B cell (primary cell): Measurements from ENCODE around the gene MRTFA. TPM values are rescaled to one million over a fixed set of nuclear protein-coding genes. Genes with fewer than 3 reads are reported as not detected.
"Not testable (repeated sequence)": the region's sequence is repeated elsewhere in the genome, so short reads cannot be mapped to it uniquely, and the experiment has no call there.

ENCODE experiments used
- ATAC-seq: fragments of 200-7000 bp; cut with Tn5 transposase; one replicate; pipeline ENCODE4 v1.10.0; 2021; ENCODE audit warnings: low read depth, mild to moderate bottlenecking, moderate number of reproducible peaks, moderate library complexity
- CTCF ChIA-PET: fragments of 350-600 bp; sonication (Branson Sonifier 250); formaldehyde crosslinking; loops from one replicate; lab custom pipeline; 2021; ENCODE audit warnings: antibody characterized with exemption, inconsistent platforms; lab: Charles Lee
- POLR2A ChIA-PET: fragments of 350-600 bp; sonication (Branson Sonifier 250); formaldehyde crosslinking; loops from one replicate; lab custom pipeline; 2021; ENCODE audit warnings: antibody characterized with exemption; lab: Charles Lee
- DNase-seq: peaks from one replicate; pipeline ENCODE4 v3.0.0; 2013
- H2AFZ ChIP-seq: 2 replicates; pipeline ENCODE4 v1.6.1; 2012; ENCODE audit warnings: mild to moderate bottlenecking, low read depth, low read length; ENCODE audit not compliant: insufficient read depth, poor library complexity, severe bottlenecking
- H3K27ac ChIP-seq, 2 donors: 1 replicate in 1 of 2; 2 replicates in 1 of 2; pipeline ENCODE4 v1.5.1; 2012 to 2013; ENCODE audit warnings: low read length in 2 of 2, mild to moderate bottlenecking in 2 of 2, moderate library complexity in 1 of 2
- H3K27me3 ChIP-seq, 4 experiments: fragments of 200-600 bp in 1 of 4; sonication (generic) in 1 of 4; replicated peaks in 1 of 4; 1 replicate in 2 of 4; 2 replicates in 2 of 4; pipeline versions ENCODE4 v1.6.1 to v1.7.0; 2013 to 2016; ENCODE audit warnings: low read length in 3 of 4, mild to moderate bottlenecking in 2 of 4, mixed read lengths in 1 of 4, moderate library complexity in 1 of 4; ENCODE audit not compliant: insufficient read depth in 4 of 4, control insufficient read depth in 3 of 4; ENCODE audit errors: control extremely low read depth in 1 of 4
- H3K36me3 ChIP-seq, 2 experiments: replicated peaks in 1 of 2; 1 replicate in 1 of 2; 2 replicates in 1 of 2; pipeline versions ENCODE4 v1.6.1 to v1.7.1; 2013; ENCODE audit warnings: low read length in 1 of 2; ENCODE audit not compliant: insufficient read depth in 2 of 2, control insufficient read depth in 1 of 2; ENCODE audit errors: control extremely low read depth in 1 of 2, extremely low read depth in 1 of 2
- H3K4me1 ChIP-seq, 2 donors: fragments of 200-600 bp in 1 of 2; sonication (generic) in 1 of 2; 1 replicate in 1 of 2; 2 replicates in 1 of 2; pipeline versions ENCODE4 v1.5.1 to v1.6.1; 2013 to 2017; ENCODE audit warnings: low read length in 2 of 2; ENCODE audit not compliant: control insufficient read depth in 2 of 2, insufficient read depth in 2 of 2
- H3K4me2 ChIP-seq: replicated peaks from 2 replicates; pipeline ENCODE3; 2012; ENCODE audit warnings: mild to moderate bottlenecking, low read depth, low read length; ENCODE audit not compliant: poor library complexity, severe bottlenecking
- H3K4me3 ChIP-seq, 5 experiments: fragments of 200-600 bp in 1 of 5; sonication (generic) in 1 of 5; 1 replicate in 3 of 5; 2 replicates in 2 of 5; pipeline versions ENCODE4 v1.5.1 to v1.7.0; 2011 to 2016; ENCODE audit warnings: low read length in 4 of 5, mild to moderate bottlenecking in 4 of 5, low read depth in 2 of 5, control low read depth in 1 of 5, moderate library complexity in 1 of 5; ENCODE audit not compliant: insufficient read depth in 1 of 5; ENCODE audit errors: control extremely low read depth in 1 of 5, extremely low read depth in 1 of 5
- H3K79me2 ChIP-seq: fragments of 200-600 bp; sonication (generic); one replicate; pipeline ENCODE4 v1.6.0; 2016; ENCODE audit warnings: low read length; ENCODE audit not compliant: control insufficient read depth, insufficient read depth
- H3K9ac ChIP-seq: fragments of 200-600 bp; sonication (generic); 2 replicates; pipeline ENCODE4 v1.6.1; 2017; ENCODE audit warnings: mild to moderate bottlenecking, low read length, moderate library complexity
- H3K9me3 ChIP-seq, 3 donors: one replicate each; pipeline versions ENCODE4 v1.6.1 to v1.7.1; 2013; ENCODE audit warnings: low read length in 2 of 3; ENCODE audit not compliant: control insufficient read depth in 2 of 3, insufficient read depth in 1 of 3; ENCODE audit errors: control extremely low read depth in 1 of 3
- H4K20me1 ChIP-seq: 2 replicates; pipeline ENCODE4 v1.6.0; 2012; ENCODE audit warnings: mild to moderate bottlenecking, low read length; ENCODE audit not compliant: insufficient read depth, control insufficient read depth, poor library complexity, severe bottlenecking
- H3K27ac Mint-ChIP-seq: one replicate; pipeline ENCODE4 v1.8.0; 2021; ENCODE audit warnings: mixed read lengths
- H3K27me3 Mint-ChIP-seq: one replicate; pipeline ENCODE4 v1.8.0; 2021; ENCODE audit warnings: mixed read lengths
- H3K4me1 Mint-ChIP-seq: one replicate; pipeline ENCODE4 v1.8.0; 2021; ENCODE audit warnings: mixed read lengths
- H3K4me3 Mint-ChIP-seq: one replicate; pipeline ENCODE4 v1.8.0; 2021; ENCODE audit warnings: mixed read lengths
- H3K9me3 Mint-ChIP-seq: one replicate; pipeline ENCODE4 v1.8.0; 2022; ENCODE audit warnings: mixed read lengths; ENCODE audit not compliant: insufficient read depth
- EZH2 ChIP-seq: IDR thresholded peaks from 2 replicates; pipeline ENCODE4 v1.6.1; 2012; ENCODE audit warnings: borderline replicate concordance, low read depth, mild to moderate bottlenecking, moderate library complexity, low read length; ENCODE audit not compliant: insufficient read depth, poor library complexity, severe bottlenecking
- WGBS: methylation state at CpG from one replicate; pipeline ENCODE4 v1.1.5; 2013; ENCODE audit warnings: missing lambda C conversion rate; ENCODE audit not compliant: insufficient coverage; 5-methylcytosine and 5-hydroxymethylcytosine counted together
- intact Hi-C: fragments of 100-400 bp; cut with micrococcal nuclease; formaldehyde crosslinking; loops from one replicate; pipeline ENCODE4 v1.10.0; 2022
- polyA plus RNA-seq: library from polyadenylated mRNA; depleted of rRNA; stranded (reverse); fragments of >200 nt; gene quantifications from 2 replicates; pipeline ENCODE4 v1.2.3, GENCODE V29; 2012
- total RNA-seq, 2 donors: library from RNA; stranded (reverse); fragments of 120-200 nt in 1 of 2; gene quantifications; 1 replicate in 1 of 2; 2 replicates in 1 of 2; pipeline versions ENCODE4 v1.2.3 to v1.2.4, GENCODE V29; 2013 to 2022
- TF ChIP-seq, protein P1 (sequence below): fragments of 200-600 bp; IDR thresholded peaks from one replicate; pipeline ENCODE4 v1.8.0; 2022; ENCODE audit warnings: antibody characterized with exemption, mild to moderate bottlenecking

Gene MRTFA
- total and polyA plus RNA-seq, 2 donors (not counting 1 experiment from before 2014, with no cell fraction given), result 28.9 to 82.6 TPM

DNA sequence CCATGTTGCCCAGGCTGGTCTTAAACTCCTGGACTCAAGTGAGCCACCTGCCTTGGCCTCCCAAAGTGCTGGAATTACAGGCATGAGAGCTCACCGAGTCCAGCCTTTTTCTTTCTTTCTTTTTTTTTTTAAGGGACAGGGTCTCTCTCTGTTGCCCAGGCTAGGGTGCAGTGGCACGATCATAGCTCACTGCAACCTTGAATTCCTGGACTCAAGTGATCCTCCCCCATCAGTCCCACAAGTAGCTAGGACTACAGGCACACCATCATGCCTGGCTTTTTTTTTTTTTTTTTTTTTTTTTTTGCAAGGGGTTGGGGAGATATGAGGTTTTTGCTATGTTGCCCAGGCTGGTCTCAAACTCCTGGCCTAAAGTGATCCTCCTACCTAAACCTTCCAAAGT, 78.5 kb downstream of the MRTFA start:
- H3K27me3 Mint-ChIP-seq, result no peaks in the 10 kb centered on the region
- 100% methylated on average over 2 of the region's 2 CpGs for WGBS

DNA sequence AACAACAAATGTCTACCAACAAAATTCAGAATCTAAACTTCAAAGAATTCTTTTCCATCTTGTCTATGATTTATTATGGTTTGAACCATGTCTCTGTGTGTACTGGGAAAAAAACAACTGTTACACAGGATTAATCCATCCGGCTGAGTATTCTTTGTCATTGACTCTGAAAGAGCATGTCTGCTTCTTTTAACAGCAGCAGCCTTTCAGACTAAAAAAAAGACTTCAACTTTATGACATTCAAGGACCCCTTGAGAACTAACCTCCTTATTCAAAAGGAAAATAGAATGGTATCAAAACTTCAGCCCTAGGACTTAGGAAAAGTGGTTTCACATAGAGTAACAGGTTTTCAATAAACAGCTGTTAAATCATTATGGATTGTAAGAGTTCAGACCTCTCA, 79.9 kb downstream of the MRTFA start:
- H4K20me1 ChIP-seq, result peaks cover 22% of the 10 kb centered on the region
- WGBS, result 100% methylated on average over 1 of the region's 1 CpG

More for the DNA sequence above, 78.5 kb downstream of the MRTFA start:
- intact Hi-C loops, result no loop called here
- TF ChIP-seq, protein P1, sequence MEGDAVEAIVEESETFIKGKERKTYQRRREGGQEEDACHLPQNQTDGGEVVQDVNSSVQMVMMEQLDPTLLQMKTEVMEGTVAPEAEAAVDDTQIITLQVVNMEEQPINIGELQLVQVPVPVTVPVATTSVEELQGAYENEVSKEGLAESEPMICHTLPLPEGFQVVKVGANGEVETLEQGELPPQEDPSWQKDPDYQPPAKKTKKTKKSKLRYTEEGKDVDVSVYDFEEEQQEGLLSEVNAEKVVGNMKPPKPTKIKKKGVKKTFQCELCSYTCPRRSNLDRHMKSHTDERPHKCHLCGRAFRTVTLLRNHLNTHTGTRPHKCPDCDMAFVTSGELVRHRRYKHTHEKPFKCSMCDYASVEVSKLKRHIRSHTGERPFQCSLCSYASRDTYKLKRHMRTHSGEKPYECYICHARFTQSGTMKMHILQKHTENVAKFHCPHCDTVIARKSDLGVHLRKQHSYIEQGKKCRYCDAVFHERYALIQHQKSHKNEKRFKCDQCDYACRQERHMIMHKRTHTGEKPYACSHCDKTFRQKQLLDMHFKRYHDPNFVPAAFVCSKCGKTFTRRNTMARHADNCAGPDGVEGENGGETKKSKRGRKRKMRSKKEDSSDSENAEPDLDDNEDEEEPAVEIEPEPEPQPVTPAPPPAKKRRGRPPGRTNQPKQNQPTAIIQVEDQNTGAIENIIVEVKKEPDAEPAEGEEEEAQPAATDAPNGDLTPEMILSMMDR, result no peak
- H2AFZ ChIP-seq, result no peak overlapping the region
- no peaks in the 10 kb centered on the region for H3K27me3 ChIP-seq
- no peak for ATAC-seq
- peaks cover 15% of the 10 kb centered on the region for H3K4me1 Mint-ChIP-seq
- H3K4me2 ChIP-seq, result no peak overlapping the region
- H3K79me2 ChIP-seq, result peaks cover 54% of the 10 kb centered on the region
- DNase-seq, result no peak
- no peaks in the 10 kb centered on the region for H3K9me3 Mint-ChIP-seq
- H4K20me1 ChIP-seq, result peaks cover 30% of the 10 kb centered on the region
- no peak overlapping the region for H3K4me3 ChIP-seq
- H3K4me1 ChIP-seq, result peaks cover 0 to 5% of the 10 kb centered on the region in 2 donors
- H3K9me3 ChIP-seq, result peaks cover 0 to 9% (median 2%) of the 10 kb centered on the region in 3 donors
- no peak overlapping the region for H3K27ac ChIP-seq
- peaks cover 0 to 3% of the 10 kb centered on the region in 2 experiments for H3K36me3 ChIP-seq
- H3K9ac ChIP-seq, result no peak overlapping the region
- H3K4me3 Mint-ChIP-seq, result no peak overlapping the region
- no peak overlapping the region for H3K27ac Mint-ChIP-seq
- POLR2A ChIA-PET, result interaction anchor here (0.7 kb wide), 1 partner anchor 45 kb away, joined by 5 read pairs; no protein-coding TSS in a partner anchor
- CTCF ChIA-PET, result interaction anchor here (0.6 to 1.4 kb wide), 2 partner anchors 24 to 88 kb away, joined by 3 to 4 read pairs; no protein-coding TSS in a partner anchor

DNA sequence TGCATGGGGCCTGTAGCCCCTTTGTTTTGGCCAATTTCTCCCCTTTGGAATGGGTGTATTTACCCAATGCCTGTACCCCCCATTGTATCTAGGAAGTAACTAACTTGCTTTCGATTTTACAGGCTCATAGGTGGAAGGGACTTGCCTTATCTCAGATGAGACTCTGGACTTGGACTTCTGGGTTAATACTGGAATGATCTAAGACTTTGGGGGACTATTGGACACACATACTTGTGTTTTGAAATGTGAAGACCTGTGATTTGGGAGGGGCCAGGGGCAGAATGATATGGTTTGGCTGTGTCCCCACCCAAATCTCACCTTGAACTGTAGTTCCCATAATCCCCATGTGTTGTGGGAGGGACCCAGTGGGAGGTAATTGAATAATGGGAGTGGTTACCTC, 82.5 kb downstream of the MRTFA start:
- H3K4me1 Mint-ChIP-seq, DNase-seq, intact Hi-C loops, H3K27ac Mint-ChIP-seq, CTCF ChIA-PET, H4K20me1 ChIP-seq, H3K4me1 ChIP-seq, H2AFZ ChIP-seq, H3K9ac ChIP-seq, H3K9me3 Mint-ChIP-seq, H3K4me3 ChIP-seq, H3K27me3 Mint-ChIP-seq, H3K27ac ChIP-seq, H3K27me3 ChIP-seq, POLR2A ChIA-PET, H3K4me3 Mint-ChIP-seq, H3K4me2 ChIP-seq, ATAC-seq: not testable (repeated sequence)
- H3K9me3 ChIP-seq, result peaks cover 0 to 14% (median 5%) of the 10 kb centered on the region in 3 donors
- WGBS, result 100% methylated on average over 1 of the region's 1 CpG
- peaks cover 10 to 13% of the 10 kb centered on the region in 2 experiments for H3K36me3 ChIP-seq
- H3K79me2 ChIP-seq, result peaks cover 16% of the 10 kb centered on the region

More for the DNA sequence above, 79.9 kb downstream of the MRTFA start:
- Histone ChIP-seq H3K36me3 (peaks cover 6 to 8% of the 10 kb centered on the region in 2 experiments), H3K4me3 (no peak overlapping the region), H3K4me1 (peaks cover 0 to 5% of the 10 kb centered on the region in 2 donors), H3K9ac (no peak overlapping the region), H3K9me3 (peaks cover 0 to 14% (median 5%) of the 10 kb centered on the region in 3 donors), H3K27ac (no peak overlapping the region), H3K4me2 (no peak overlapping the region), H2AFZ (no peak overlapping the region), H3K27me3 (no peaks in the 10 kb centered on the region), H3K79me2 (peaks cover 43% of the 10 kb centered on the region)
- H3K4me3 Mint-ChIP-seq, result no peak overlapping the region
- CTCF ChIA-PET, result no interaction called here
- H3K27ac Mint-ChIP-seq, result no peak overlapping the region
- no peaks in the 10 kb centered on the region for H3K27me3 Mint-ChIP-seq
- peaks cover 15% of the 10 kb centered on the region for H3K4me1 Mint-ChIP-seq
- no peak for DNase-seq
- H3K9me3 Mint-ChIP-seq, result peaks cover 3% of the 10 kb centered on the region
- POLR2A ChIA-PET, result no interaction called here
- ATAC-seq, result no peak
- intact Hi-C loops, result no loop called here
- TF ChIP-seq, protein P1, result no peak
- no peak for TF ChIP-seq EZH2
